ENCODE data around the gene PROM1. TPM values are rescaled to one million over a fixed set of nuclear protein-coding genes. Genes with fewer than 3 reads are reported as not detected.

Gene PROM1
- total and polyA plus RNA-seq, 2 of the 8 experiments (the other 6 are each of a cell fraction or from before 2014, with no cell fraction given): 36.0 to 59.7 TPM

DNA sequence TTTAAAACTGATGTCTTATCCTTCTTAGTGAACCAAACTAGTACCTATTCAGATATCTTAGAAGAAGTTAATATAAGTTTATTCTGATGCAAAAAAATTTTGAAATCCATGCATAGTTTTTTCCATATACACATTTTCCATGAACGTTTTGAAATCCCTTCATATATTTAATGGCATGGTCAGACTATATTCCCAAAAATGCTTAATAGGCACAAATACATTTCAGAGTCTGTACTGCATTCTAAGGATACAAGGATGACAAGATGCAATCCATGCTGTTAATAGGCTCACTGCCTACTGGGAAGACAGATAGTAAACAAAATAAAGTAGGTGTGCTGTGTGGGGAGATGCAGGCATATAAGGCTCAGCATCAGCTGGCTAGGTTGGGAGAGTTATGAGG is 33.2 kb downstream of the PROM1 start (continued):
- TF ChIP-seq, protein P1, sequence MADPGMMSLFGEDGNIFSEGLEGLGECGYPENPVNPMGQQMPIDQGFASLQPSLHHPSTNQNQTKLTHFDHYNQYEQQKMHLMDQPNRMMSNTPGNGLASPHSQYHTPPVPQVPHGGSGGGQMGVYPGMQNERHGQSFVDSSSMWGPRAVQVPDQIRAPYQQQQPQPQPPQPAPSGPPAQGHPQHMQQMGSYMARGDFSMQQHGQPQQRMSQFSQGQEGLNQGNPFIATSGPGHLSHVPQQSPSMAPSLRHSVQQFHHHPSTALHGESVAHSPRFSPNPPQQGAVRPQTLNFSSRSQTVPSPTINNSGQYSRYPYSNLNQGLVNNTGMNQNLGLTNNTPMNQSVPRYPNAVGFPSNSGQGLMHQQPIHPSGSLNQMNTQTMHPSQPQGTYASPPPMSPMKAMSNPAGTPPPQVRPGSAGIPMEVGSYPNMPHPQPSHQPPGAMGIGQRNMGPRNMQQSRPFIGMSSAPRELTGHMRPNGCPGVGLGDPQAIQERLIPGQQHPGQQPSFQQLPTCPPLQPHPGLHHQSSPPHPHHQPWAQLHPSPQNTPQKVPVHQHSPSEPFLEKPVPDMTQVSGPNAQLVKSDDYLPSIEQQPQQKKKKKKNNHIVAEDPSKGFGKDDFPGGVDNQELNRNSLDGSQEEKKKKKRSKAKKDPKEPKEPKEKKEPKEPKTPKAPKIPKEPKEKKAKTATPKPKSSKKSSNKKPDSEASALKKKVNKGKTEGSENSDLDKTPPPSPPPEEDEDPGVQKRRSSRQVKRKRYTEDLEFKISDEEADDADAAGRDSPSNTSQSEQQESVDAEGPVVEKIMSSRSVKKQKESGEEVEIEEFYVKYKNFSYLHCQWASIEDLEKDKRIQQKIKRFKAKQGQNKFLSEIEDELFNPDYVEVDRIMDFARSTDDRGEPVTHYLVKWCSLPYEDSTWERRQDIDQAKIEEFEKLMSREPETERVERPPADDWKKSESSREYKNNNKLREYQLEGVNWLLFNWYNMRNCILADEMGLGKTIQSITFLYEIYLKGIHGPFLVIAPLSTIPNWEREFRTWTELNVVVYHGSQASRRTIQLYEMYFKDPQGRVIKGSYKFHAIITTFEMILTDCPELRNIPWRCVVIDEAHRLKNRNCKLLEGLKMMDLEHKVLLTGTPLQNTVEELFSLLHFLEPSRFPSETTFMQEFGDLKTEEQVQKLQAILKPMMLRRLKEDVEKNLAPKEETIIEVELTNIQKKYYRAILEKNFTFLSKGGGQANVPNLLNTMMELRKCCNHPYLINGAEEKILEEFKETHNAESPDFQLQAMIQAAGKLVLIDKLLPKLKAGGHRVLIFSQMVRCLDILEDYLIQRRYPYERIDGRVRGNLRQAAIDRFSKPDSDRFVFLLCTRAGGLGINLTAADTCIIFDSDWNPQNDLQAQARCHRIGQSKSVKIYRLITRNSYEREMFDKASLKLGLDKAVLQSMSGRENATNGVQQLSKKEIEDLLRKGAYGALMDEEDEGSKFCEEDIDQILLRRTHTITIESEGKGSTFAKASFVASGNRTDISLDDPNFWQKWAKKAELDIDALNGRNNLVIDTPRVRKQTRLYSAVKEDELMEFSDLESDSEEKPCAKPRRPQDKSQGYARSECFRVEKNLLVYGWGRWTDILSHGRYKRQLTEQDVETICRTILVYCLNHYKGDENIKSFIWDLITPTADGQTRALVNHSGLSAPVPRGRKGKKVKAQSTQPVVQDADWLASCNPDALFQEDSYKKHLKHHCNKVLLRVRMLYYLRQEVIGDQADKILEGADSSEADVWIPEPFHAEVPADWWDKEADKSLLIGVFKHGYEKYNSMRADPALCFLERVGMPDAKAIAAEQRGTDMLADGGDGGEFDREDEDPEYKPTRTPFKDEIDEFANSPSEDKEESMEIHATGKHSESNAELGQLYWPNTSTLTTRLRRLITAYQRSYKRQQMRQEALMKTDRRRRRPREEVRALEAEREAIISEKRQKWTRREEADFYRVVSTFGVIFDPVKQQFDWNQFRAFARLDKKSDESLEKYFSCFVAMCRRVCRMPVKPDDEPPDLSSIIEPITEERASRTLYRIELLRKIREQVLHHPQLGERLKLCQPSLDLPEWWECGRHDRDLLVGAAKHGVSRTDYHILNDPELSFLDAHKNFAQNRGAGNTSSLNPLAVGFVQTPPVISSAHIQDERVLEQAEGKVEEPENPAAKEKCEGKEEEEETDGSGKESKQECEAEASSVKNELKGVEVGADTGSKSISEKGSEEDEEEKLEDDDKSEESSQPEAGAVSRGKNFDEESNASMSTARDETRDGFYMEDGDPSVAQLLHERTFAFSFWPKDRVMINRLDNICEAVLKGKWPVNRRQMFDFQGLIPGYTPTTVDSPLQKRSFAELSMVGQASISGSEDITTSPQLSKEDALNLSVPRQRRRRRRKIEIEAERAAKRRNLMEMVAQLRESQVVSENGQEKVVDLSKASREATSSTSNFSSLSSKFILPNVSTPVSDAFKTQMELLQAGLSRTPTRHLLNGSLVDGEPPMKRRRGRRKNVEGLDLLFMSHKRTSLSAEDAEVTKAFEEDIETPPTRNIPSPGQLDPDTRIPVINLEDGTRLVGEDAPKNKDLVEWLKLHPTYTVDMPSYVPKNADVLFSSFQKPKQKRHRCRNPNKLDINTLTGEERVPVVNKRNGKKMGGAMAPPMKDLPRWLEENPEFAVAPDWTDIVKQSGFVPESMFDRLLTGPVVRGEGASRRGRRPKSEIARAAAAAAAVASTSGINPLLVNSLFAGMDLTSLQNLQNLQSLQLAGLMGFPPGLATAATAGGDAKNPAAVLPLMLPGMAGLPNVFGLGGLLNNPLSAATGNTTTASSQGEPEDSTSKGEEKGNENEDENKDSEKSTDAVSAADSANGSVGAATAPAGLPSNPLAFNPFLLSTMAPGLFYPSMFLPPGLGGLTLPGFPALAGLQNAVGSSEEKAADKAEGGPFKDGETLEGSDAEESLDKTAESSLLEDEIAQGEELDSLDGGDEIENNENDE (IDR thresholded peaks at IDR 0.05; ENCODE audit: insufficient replicate concordance, low read length): no peak
- TF ChIP-seq, protein P2, sequence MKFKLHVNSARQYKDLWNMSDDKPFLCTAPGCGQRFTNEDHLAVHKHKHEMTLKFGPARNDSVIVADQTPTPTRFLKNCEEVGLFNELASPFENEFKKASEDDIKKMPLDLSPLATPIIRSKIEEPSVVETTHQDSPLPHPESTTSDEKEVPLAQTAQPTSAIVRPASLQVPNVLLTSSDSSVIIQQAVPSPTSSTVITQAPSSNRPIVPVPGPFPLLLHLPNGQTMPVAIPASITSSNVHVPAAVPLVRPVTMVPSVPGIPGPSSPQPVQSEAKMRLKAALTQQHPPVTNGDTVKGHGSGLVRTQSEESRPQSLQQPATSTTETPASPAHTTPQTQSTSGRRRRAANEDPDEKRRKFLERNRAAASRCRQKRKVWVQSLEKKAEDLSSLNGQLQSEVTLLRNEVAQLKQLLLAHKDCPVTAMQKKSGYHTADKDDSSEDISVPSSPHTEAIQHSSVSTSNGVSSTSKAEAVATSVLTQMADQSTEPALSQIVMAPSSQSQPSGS (IDR thresholded peaks at IDR 0.05; ENCODE audit: low read length): no peak
- TF ChIP-seq EZH2 (IDR thresholded peaks at IDR 0.05; ENCODE audit: low read depth, low read length, severe bottlenecking) (no peak), ZNF274 (IDR thresholded peaks at IDR 0.05; ENCODE audit: borderline replicate concordance, extremely low read depth, low read length) (no peak), SIRT6 (IDR thresholded peaks at IDR 0.05; ENCODE audit: low read length) (no peak), HDAC2 (IDR thresholded peaks at IDR 0.05; ENCODE audit: borderline replicate concordance in 1 of 2, low read depth in 2 of 2, low read length in 2 of 2) (no peak), ASH2L (IDR thresholded peaks at IDR 0.05; ENCODE audit: low read length) (no peak), TCF12 (IDR thresholded peaks at IDR 0.05; ENCODE audit: low read depth, low read length) (no peak), TEAD4 (IDR thresholded peaks at IDR 0.05; ENCODE audit: low read depth, low read length) (no peak)

Data from H1 (cell line).